Measurements from ENCODE around the gene PREB.

DNA sequence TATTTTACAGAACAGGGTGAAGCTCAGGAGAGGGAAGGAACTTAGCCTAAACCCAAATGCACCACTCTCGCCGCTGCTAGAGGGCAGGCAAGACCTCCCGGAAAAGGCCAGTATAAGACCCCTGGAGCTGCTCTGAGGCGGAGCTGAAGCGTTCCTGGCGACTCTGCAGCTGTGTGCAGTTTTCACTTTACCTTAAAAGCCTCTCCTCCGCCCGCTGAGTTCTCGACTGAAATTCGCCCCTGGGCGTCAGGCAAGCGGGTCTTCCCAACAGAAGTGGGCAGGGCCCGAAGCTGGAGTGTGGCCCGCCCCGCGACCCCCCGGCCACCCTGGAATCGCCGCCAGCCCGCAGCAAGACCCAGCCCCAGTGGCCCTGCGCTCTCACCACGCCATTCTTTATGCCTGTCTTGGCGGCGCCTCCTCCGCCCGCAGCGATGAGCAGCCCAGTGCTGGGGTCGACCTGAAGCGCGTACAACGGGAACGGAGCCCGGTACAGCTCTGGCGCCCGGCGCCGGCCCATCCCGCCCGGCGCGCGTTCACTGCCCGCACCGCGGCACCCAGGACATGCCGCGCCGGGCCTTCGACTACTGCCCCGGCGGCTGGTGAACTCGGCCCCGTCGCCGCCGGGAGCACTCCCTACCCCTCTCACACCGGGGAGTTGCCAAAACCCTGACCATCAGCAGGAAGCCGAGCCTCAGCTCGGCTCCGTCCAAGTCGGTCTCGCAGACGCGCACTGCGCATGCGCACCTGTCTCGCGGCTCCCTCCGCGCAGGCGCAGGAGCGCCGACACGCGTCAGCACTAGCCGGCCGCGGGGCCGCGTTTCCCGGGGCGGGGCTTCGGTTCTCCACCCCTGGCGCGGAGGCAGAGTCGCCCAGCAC lies at the start of gene PREB:
- TF ChIP-seq, protein P1, sequence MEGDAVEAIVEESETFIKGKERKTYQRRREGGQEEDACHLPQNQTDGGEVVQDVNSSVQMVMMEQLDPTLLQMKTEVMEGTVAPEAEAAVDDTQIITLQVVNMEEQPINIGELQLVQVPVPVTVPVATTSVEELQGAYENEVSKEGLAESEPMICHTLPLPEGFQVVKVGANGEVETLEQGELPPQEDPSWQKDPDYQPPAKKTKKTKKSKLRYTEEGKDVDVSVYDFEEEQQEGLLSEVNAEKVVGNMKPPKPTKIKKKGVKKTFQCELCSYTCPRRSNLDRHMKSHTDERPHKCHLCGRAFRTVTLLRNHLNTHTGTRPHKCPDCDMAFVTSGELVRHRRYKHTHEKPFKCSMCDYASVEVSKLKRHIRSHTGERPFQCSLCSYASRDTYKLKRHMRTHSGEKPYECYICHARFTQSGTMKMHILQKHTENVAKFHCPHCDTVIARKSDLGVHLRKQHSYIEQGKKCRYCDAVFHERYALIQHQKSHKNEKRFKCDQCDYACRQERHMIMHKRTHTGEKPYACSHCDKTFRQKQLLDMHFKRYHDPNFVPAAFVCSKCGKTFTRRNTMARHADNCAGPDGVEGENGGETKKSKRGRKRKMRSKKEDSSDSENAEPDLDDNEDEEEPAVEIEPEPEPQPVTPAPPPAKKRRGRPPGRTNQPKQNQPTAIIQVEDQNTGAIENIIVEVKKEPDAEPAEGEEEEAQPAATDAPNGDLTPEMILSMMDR (conservative IDR thresholded peaks at IDR 0.05; ENCODE audit: low read depth, low read length): peak; percentile 30; the same call in 1 of the 2 replicates
- TF ChIP-seq EZH2 (IDR thresholded peaks at IDR 0.05; ENCODE audit: borderline replicate concordance, low read depth, low read length, poor library complexity, severe bottlenecking): no peak

Measured in A673 (cell line).